ENCODE data around the gene PAPOLG. TPM values are rescaled to one million over a fixed set of nuclear protein-coding genes. Genes with fewer than 3 reads are reported as not detected.

Gene PAPOLG
- total RNA-seq, 1 donor = 20.3 TPM

- H3K4me3 ChIP-seq (ENCODE audit: low read depth, low read length) = no peak overlapping the region
- no peak for TF ChIP-seq CTCF (IDR thresholded peaks at IDR 0.05; ENCODE audit: insufficient read depth, low read depth, low read length)
- no peak for DNase-seq (ENCODE audit: low read depth)
Observed at GRCh38 chr2:60719331-60719730, 36.7 kb upstream of the PAPOLG start.

GRCh38 chr2:60725466-60725865 is 30.6 kb upstream of the PAPOLG start:
- no peak for DNase-seq (ENCODE audit: low read depth)
- TF ChIP-seq CTCF (IDR thresholded peaks at IDR 0.05; ENCODE audit: insufficient read depth, low read depth, low read length) = no peak
- no peak overlapping the region for H3K4me3 ChIP-seq (ENCODE audit: low read depth, low read length)

- DNase-seq (ENCODE audit: low read depth) = no peak
- TF ChIP-seq CTCF (IDR thresholded peaks at IDR 0.05; ENCODE audit: insufficient read depth, low read depth, low read length) = no peak
- H3K4me3 ChIP-seq (ENCODE audit: low read depth, low read length) = no peak overlapping the region
Observed at GRCh38 chr2:60728855-60729254, 27.2 kb upstream of the PAPOLG start.

GRCh38 chr2:60735496-60736250 is 20.4 kb upstream of the PAPOLG start:
- no peak for DNase-seq (ENCODE audit: low read depth)
- TF ChIP-seq CTCF (IDR thresholded peaks at IDR 0.05; ENCODE audit: insufficient read depth, low read depth, low read length) = no peak
- H3K4me3 ChIP-seq (ENCODE audit: low read depth, low read length) = peak overlapping the region; percentile 42

- H3K4me3 ChIP-seq (ENCODE audit: low read depth, low read length) = no peak overlapping the region
- TF ChIP-seq CTCF (IDR thresholded peaks at IDR 0.05; ENCODE audit: insufficient read depth, low read depth, low read length) = no peak
- no peak for DNase-seq (ENCODE audit: low read depth)
Observed at GRCh38 chr2:60738679-60739078, 17.4 kb upstream of the PAPOLG start.

GRCh38 chr2:60739156-60739555 is 16.9 kb upstream of the PAPOLG start:
- no peak for DNase-seq (ENCODE audit: low read depth)
- no peak overlapping the region for H3K4me3 ChIP-seq (ENCODE audit: low read depth, low read length)
- no peak for TF ChIP-seq CTCF (IDR thresholded peaks at IDR 0.05; ENCODE audit: insufficient read depth, low read depth, low read length)

- no peak overlapping the region for H3K4me3 ChIP-seq (ENCODE audit: low read depth, low read length)
- DNase-seq (ENCODE audit: low read depth) = no peak
- TF ChIP-seq CTCF (IDR thresholded peaks at IDR 0.05; ENCODE audit: insufficient read depth, low read depth, low read length) = no peak
Observed at GRCh38 chr2:60741576-60741975, 14.5 kb upstream of the PAPOLG start.
